Occipital lobe (tissue), 2 donors: ENCODE results near the gene IL2RG. TPM values are rescaled to one million over a fixed set of nuclear protein-coding genes. Genes with fewer than 3 reads are reported as not detected.
A peak's percentile ranks its signal among the peaks of the same experiment; 100 is the strongest.

ENCODE experiments used
- DNase-seq: peaks from one replicate; lab custom pipeline; 2025; lab: John Stamatoyannopoulos, UW
- total RNA-seq: library from RNA; depleted of rRNA; stranded (reverse); fragments of >200 nt; gene quantifications from one replicate; pipeline ENCODE4 v1.2.3, GENCODE V29; 2014

Gene IL2RG
- total RNA-seq, 1 donor from 2014 or later = not detected

DNA sequence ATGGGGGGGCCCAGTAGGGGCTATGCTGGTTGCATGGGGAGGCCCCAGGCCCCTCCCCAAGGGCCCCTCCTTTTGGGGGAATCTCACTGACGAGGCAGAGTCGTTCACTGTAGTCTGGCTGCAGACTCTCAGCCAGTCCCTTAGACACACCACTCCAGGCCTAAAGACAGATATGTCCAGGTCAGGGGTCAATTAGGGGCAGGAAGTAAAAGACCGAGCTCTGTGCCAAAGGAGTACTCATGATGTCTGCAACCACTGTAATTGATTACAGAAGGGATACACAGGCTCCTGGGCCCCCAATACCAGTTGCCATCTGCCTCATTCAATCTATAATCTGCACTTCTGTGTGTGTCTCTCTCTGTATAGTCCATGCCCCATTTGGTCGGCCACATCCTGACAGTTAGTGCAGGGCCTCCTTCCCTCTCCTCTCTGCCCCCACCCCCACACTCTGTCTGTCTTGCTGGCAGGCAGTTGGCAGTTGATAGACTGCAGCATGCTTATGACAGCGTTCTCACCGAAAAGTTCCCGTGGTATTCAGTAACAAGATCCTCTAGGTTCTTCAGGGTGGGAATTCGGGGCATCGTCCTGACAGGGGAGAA is 3.5 kb downstream of the IL2RG start:
- DNase-seq = no peak

DNA sequence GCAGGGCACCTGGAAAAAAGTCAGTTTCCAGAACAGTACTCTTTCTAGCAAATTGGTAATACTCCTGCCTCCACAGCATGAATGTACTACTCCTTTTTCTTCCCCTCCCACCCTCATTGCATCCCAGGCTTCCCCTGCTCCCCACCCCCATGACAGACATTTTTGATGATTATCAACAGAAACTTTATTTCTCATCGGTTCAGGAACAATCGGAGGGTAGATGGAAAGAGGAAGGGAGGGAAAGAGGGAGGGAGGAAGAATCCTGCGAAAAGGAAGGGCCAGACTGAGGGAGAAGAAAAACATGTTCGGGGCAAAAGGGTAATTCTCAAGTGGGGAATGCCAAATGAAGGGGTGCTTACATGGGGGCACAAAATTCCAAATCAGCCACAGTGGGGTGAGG is 4.1 kb downstream of the IL2RG start:
- DNase-seq = no peak

DNA sequence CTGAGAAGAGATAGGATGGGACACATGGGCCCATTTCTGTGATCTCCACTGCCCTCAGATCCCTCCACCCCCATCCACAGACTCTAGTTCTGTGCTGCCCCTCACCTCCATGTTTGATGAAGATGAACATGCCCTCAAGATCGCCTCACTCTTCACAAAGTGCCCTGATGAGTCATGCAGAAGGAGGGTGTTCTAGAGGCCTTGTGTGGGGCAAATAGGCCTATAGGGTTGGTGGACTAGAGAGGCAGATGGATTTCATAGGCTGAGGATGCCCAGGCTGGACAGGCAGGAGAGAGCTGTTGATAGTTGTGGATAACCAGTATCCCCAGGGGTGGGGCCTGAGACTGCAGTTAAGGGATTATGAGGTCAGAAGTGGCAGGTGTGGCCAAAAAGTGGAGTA is 5.0 kb downstream of the IL2RG start, which contains the start of gene CXorf65:
CXorf65 (minus strand) TSS at position 314 of the 400 bp plus-strand sequence; CDS start at position 130, 184 bp downstream.
- DNase-seq = no peak

DNA sequence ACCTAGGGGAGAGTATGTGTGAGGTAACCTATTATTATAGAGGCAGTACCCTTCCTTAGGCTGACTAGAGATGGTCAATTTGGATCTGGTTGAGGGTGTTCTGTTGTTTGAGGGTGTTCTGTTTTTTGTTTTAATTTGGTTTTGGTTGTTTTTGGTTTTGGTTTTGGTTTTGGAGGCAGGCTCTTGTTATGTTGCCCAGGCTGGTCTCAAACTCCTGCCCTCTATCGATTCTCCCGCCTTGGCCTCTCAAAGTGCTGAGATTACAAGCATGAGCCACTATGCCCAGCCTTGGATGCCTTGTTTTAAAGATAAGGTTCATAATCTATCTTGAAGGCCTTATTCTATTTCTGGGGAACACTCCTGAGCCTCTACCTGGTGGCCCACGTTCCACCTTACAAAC is 5.7 kb downstream of the IL2RG start:
- DNase-seq = no peak

DNA sequence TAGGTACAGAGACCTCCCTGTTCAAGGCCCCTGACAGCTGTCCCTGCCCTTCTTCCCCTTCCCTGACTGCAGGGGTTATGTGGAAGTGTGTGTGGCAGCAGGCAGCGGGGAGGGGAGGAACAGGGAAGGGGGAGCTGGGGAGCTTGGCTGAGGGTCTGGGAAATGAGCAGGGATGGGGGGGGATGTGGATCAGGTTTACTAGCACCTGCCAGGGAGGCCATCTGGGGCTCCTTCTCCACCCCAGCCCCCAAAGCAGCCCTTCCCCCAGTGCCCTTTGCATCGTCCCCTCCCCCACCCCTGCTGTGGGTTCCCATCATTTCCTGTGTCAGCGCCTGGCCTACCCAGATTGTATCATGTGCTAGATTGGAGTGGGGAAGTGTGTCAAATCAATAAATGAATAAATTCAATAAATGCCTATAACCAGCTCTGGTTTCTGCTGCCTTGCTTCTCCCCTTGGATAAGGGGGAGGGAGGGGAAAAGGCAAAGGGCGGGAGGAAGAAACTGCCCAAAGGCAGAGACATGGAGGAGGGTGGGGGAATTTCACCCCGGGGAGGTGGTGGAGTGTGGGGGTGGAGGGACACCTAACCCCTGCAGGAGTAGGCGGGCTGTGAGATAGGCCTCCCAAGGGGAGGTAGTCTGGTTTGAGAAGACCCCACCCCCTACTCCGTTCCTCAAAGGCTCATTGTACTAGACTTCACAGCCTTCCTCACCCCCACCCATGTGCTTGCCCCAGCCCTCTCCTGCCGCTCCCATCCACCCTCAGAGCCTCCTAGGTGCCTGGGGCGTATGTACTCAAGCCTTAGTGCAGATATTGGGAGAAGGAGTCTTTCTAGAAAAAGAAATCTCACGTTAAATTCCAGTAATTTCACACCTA is 8.0 kb downstream of the IL2RG start:
- no peak for DNase-seq

DNA sequence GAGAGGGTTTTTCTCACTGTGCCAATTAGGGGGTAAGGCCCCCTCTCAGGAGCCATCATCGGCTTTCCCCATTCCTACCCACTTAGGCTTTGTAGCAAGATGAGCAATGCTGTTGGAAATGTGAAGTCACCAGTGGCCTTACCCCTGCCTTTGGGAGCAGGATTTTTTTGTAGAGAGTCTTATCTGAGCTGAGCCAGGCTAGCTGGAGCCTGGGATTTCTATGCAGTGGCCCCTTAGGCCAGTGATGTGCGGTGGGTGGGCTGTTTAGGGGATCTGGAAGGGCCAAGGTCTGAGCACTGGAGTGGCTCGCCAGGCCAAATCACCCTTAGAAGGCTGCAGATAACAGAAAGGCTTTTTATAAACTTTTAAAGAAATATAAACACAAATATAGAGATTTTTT is 9.1 kb downstream of the IL2RG start:
- no peak for DNase-seq

DNA sequence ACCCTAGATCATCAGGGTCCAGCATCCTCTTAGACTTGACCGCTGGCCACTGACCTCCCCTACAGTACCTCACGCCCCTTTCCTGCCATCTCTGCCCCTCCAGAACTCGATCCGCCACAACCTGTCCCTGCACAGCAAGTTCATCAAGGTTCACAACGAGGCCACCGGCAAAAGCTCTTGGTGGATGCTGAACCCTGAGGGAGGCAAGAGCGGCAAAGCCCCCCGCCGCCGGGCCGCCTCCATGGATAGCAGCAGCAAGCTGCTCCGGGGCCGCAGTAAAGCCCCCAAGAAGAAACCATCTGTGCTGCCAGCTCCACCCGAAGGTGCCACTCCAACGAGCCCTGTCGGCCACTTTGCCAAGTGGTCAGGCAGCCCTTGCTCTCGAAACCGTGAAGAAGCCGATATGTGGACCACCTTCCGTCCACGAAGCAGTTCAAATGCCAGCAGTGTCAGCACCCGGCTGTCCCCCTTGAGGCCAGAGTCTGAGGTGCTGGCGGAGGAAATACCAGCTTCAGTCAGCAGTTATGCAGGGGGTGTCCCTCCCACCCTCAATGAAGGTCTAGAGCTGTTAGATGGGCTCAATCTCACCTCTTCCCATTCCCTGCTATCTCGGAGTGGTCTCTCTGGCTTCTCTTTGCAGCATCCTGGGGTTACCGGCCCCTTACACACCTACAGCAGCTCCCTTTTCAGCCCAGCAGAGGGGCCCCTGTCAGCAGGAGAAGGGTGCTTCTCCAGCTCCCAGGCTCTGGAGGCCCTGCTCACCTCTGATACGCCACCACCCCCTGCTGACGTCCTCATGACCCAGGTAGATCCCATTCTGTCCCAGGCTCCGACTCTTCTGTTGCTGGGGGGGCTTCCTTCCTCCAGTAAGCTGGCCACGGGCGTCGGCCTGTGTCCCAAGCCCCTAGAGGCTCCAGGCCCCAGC is 10.5 kb downstream of the IL2RG start:
- DNase-seq = no peak

DNA sequence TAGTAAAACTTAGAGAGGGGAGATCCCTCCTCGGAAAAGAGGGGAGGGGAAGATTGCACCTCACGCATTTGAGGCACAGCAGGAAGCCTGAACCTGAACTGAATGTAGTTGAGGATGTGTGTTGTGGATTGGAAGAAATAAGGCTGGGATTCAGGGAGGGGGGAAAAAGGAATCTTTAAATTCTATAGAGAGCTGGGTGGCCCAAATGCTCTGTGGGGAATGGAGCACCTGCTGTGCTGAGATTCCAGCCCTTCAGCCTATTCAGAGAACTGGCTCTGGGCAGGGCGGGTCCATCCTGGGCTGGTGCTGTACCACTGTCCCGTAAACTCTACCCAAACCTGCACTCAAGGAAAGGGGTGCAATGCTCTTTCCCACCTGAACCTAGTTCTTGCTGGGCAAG is 11.6 kb downstream of the IL2RG start:
- no peak for DNase-seq

DNA sequence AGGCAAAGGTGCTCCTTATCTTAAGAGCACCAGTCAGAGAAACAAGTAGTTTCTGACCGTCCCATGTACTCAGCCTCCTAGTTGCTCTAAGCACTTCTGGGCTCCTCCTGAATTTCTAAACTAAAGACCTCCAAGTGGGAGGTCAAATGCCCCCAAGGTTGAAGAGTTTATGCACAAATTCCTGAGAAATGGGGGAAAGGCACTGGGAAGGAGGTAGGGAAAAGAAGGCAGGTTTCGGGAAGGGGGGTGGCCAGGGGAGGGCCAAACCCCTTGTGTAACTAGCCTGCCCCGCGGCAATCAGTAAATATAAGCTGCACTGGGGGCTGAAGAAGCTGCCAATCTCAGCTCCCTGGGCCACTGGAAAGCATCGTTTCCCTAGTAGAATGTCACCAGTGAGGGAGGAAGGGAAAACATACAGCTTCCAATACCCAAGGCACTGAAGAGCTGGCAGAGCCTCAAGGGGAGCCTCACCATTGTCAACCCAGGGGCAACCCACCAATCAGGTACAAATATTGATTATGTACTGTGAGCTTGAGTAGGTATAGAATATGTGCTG is 12.3 kb downstream of the IL2RG start:
- no peak for DNase-seq

DNA sequence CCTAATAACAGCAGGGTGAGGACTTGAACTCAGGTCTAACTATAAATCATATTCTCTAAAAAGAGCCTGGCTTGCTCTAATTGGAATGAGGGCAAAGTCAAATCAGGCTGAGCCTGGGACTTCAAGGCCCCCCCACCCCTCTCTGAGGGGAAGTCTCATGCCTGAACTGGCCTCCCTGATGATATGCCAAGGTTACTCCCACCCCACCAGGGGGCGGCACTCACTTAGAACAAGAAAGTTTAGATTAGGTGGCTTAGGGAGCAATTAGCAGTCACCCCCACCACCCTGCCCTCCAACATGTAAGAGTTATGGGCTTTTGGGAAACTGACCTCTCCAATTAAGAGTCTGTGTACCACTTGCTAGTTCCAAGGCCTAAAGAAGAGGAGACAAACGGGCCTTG is 13.1 kb downstream of the IL2RG start:
- DNase-seq = no peak

DNA sequence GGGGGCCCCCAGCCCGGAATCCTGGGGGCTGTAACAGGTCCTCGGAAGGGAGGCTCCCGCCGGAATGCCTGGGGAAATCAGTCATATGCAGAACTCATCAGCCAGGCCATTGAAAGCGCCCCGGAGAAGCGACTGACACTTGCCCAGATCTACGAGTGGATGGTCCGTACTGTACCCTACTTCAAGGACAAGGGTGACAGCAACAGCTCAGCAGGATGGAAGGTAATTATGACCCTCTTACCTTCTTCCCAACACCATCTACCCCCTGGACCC is 14.7 kb downstream of the IL2RG start:
- DNase-seq = no peak

DNA sequence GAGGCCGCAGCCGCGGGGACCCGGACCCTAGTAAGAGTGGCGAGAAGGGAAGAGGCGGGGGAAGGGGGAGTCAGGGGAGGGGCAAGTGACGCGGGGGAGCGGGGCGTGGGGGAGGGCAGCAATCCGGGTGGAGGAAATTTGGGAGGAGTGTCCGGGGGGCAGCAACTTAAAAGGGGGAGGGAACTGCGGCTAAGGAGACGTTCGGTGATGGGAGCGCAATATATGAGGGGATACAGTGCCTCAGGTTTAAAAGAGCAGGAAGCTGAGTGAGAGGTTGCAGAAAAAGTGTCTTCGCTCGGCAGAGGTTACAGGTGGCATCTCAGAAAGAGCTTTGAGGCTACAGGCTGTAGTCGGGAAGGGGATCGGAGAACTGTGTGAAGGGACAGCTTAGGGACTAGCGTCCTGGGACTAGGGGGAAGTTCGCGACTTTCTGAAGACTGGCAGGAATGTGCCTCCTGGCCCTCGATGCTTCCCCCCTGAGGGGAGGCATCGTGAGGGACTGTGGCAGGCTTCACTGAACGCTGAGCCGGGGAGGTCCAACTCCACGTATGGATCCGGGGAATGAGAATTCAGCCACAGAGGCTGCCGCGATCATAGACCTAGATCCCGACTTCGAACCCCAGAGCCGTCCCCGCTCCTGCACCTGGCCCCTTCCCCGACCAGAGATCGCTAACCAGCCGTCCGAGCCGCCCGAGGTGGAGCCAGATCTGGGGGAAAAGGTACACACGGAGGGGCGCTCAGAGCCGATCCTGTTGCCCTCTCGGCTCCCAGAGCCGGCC is 15.2 kb downstream of the IL2RG start:
- no peak for DNase-seq

DNA sequence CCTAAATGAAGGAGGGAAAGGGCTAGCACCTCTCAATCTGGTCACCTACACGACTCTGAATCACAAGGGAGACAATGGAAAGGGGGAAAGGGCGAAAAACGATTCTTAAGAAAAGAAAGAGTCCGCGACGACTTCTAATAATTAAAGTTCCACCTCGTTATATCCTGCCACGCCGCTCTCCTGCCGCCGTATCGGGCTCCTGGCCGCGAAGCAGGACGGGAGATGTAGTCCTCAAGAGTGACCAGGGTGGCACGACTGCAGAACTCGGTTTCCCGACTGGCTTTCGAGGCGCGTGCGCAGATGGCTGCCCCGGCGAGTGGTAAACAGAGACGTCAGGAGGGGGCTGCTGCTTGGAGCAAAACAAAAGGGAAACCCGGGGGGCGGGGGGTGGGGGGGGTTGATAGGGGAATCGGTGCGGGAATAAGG is 15.8 kb downstream of the IL2RG start, which contains the start of gene FOXO4:
FOXO4 (plus strand) TSS at position 297 of the 426 bp plus-strand sequence. CDS start 678 bp downstream, outside the sequence.
- peak; percentile 86 for DNase-seq

DNA sequence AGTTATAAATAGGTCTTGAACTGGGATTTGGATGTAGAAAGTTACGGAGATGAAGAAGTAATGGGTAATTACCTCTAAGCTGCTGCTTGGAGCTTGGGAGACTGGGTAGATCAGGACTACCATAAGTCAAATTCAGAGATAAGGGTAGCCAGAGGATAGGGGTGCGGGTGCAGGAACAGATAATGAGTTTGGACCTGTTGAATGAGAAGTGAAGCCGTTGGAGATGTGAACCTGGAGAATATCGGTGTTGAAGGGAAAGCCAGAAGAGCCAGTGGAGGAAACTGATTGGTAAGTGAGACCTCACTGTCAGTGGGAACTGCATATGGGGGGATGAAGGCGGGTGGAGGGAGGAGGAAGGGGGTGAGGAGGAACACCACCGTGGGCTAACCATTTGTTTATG is 16.3 kb downstream of the IL2RG start:
- no peak for DNase-seq

DNA sequence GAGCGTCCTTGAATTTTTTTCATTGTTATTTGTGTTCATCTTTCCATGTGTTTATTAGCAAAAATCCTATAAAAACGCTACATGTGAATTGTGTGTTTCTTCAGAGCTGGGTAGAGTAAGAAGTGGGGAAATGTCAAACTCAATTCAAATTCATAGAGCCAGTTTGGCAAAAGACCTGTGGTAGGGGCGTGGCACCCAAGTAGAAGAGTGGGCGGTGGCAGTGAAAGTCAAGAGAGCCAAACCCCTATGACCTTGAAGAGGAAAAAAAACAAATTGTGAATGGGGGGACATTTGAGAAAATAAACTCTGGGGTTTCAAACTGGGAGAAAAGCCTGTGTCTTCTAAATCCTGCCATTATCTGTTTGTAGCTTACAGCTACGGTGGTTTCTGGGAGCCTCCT is 20.1 kb downstream of the IL2RG start:
- no peak for DNase-seq

DNA sequence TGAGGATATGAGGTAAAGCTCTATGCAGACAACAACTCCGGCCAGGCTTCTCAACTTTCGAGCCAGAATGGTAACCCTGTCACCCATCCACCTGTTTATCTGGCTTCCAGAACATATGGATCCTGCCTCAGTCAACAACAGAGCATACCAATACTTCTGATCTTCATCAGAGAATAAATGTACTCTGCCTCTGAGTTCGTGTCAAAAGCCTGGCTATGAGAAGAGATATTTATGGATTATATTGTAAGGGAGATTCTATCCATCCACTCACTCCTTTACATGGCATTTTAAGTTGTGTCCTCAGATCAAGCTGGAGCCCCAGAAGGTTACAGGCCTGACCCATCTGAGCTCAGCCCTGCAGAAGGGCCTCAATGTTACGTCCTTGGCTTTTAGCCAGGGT is 25.5 kb downstream of the IL2RG start:
- no peak for DNase-seq

DNA sequence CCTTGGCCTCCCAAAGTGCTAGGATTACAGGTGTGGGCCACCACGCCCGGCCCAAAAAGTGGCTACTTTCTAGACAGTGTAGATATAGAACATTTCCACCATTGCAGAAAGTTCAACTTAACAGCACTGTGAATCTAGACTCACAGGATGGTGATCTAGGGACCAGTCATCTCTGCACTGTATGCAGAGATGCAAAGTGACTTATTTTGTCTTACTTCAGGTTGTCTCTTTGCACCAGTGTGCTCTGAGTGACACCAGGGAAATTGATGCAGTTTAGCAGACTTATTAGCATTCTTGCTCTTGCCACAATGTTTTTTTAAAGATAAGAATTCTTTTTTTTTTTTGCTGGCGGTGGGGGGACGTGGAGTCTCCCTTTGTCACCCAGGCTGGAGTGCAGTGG is 28.6 kb downstream of the IL2RG start:
- no peak for DNase-seq

DNA sequence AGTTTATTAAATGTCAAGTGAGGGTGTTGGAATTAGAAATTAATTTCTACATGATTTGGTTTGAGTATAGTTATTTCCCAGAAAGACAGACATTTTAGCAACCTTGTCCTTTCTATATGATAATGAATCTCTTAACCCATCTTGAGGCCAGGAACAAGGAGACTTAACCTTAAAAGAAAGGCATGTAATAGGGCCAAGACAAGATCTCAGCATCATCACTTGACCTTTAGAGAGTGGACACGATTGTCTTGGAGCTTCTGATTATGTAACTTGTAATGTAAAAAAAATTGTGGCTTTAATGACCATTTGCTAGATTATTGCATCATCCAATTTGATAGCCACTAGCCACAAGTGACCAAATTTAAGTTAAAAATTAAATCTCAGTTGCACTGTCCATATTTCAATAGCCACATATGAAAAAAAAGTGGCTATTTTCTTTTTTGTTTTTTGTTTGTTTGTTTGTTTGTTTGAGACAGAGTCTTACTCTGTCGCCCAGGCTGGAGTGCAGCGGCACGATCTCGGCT is 29.2 kb downstream of the IL2RG start:
- DNase-seq = no peak

DNA sequence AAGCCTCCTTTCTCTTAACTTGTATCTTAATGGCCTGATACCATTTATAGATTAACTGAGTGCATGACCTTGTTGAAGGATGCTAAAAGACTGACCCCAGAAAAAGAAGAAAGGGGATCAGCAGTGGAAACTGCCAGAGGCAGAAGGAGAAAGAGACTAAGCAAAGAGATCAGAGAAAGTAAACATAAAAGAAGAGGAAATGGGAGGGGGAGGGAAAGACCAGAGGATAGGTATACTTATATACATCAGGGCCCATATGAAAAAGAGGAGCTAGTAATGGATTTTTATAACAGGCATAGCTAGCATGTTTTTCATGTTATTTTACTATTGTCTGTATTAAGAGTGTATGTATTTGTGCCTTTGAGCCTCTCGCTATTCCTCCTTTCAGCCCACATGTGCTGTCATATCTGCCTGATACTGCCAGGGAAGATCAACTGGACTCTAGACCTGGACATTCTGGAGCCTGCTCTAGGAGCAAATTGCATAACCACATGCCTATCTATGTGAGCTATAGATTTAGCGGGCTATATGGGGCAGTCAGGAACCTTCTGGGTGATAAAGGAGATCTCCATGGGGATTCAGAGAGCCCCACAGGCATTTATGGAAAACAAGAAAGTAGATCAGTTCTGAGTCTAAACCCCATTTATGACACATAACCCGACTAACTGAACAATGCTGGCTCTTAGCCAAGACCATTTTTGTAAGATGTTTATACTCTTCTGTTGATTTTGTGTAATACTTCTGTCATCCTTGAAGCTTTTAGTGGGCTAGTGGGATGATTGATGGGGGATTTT is 29.9 kb downstream of the IL2RG start:
- DNase-seq = no peak

DNA sequence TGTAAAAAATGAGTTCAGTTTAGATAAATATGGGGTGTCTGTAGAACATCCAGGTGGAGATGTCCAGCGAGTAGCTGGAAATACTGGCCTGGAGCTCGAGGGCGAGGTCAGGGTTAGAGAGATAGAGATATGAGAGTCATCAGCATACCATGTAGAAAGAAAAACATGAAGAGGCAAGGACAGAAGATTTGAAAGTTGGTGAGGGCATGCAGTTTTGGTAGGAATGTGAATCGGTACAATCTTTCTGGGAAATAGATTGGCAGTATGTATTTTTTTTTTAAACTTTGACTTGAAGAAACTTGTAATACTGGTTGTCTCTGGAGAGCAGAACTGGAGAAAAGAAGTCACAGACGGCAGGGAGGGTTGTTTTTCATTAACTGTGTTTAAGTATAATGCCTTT is 40.8 kb downstream of the IL2RG start:
- DNase-seq = no peak
